GM12878 (cell line): ENCODE results near the gene RBM7. TPM values are rescaled to one million over a fixed set of nuclear protein-coding genes. Genes with fewer than 3 reads are reported as not detected.

Source experiments
- ATAC-seq: fragments of 200-7000 bp; cut with Tn5 transposase; 3 replicates; pipeline ENCODE4 v1.9.1; 2020; ENCODE audit warnings: mild to moderate bottlenecking, moderate library complexity
- BruUV-seq: library from RNA; stranded (reverse); fragments of 400-500 nt; replicated peaks from 2 replicates; lab custom pipeline; 2021; lab: Mats Ljungman, UMichigan
- CTCF ChIA-PET: fragments of 300-600 bp; sonication (Branson Sonifier 250); formaldehyde crosslinking; extraction: SDS; loops from one replicate; lab custom pipeline; 2021; ENCODE audit warnings: inconsistent platforms; lab: Yijun Ruan, JAX
- POLR2A ChIA-PET: fragments of 350-600 bp; formaldehyde crosslinking; extraction: SDS; loops from one replicate; lab custom pipeline; 2021; ENCODE audit warnings: inconsistent platforms; lab: Charles Lee
- RAD21 ChIA-PET: fragments of 300-600 bp; sonication (Branson Sonifier 250); formaldehyde crosslinking; loops from one replicate; lab custom pipeline; 2023; ENCODE audit warnings: antibody characterized with exemption; ENCODE audit not compliant: unreplicated experiment; lab: Charles Lee
- SMC1A ChIA-PET: fragments of 300-600 bp; sonication (Branson Sonifier 250); formaldehyde crosslinking; loops from one replicate; lab custom pipeline; 2023; ENCODE audit not compliant: unreplicated experiment, uncharacterized antibody; lab: Charles Lee
- DNase-seq: peaks from one replicate; pipeline ENCODE4 v3.0.0-alpha.2; 2011; ENCODE audit warnings: low read depth, low spot score
- FAIRE-seq: peaks from 3 replicates; lab custom pipeline; 2011; peaks lifted over from hg19 to GRCh38; lab: Jason Lieb, UNC
- H2AFZ ChIP-seq: 2 replicates; pipeline ENCODE4 v1.6.0; 2011; ENCODE audit warnings: low read depth, low read length, control low read depth; ENCODE audit not compliant: control insufficient read depth
- H3K27ac ChIP-seq: 2 replicates; pipeline ENCODE4 v1.5.1; 2011; ENCODE audit warnings: control low read depth; ENCODE audit not compliant: control insufficient read depth, insufficient read depth
- H3K27me3 ChIP-seq, 2 experiments: replicated peaks in 1 of 2; 2 replicates each; pipeline versions ENCODE4 v1.6.0 to v1.6.1; 2011; ENCODE audit warnings: low read length in 1 of 2; ENCODE audit not compliant: control insufficient read depth in 2 of 2, insufficient read depth in 2 of 2
- H3K36me3 ChIP-seq, 2 experiments: 2 replicates each; pipeline ENCODE4 v1.5.1; 2011; ENCODE audit warnings: low read length in 1 of 2; ENCODE audit not compliant: control insufficient read depth in 2 of 2, insufficient read depth in 2 of 2
- H3K4me1 ChIP-seq: 2 replicates; pipeline ENCODE4 v1.6.1; 2011; ENCODE audit warnings: mild to moderate bottlenecking, low read length, moderate library complexity, mixed read lengths; ENCODE audit not compliant: control insufficient read depth, insufficient read depth
- H3K4me2 ChIP-seq: 2 replicates; pipeline ENCODE4 v1.6.0; 2011; ENCODE audit warnings: control low read depth; ENCODE audit not compliant: control insufficient read depth, insufficient read depth
- H3K4me3 ChIP-seq: fragments of 200-600 bp; sonication (generic); 2 replicates; pipeline ENCODE4 v1.5.1; 2016
- H3K79me2 ChIP-seq: 2 replicates; pipeline ENCODE4 v1.6.0; 2011; ENCODE audit warnings: low read length; ENCODE audit not compliant: control insufficient read depth, insufficient read depth
- H3K9ac ChIP-seq: 2 replicates; pipeline ENCODE4 v1.8.0; 2011; ENCODE audit warnings: low read length, control low read depth, mixed read lengths; ENCODE audit not compliant: control insufficient read depth, insufficient read depth
- H3K9me3 ChIP-seq: replicated peaks from 3 replicates; pipeline ENCODE4 v1.5.1; 2011; ENCODE audit warnings: mild to moderate bottlenecking, low read length; ENCODE audit not compliant: control insufficient read depth, insufficient read depth
- H4K20me1 ChIP-seq: 2 replicates; pipeline ENCODE4 v1.6.0; 2011; ENCODE audit not compliant: control insufficient read depth, insufficient read depth
- BACH1 ChIP-seq: fragments of 450-650 bp; IDR thresholded peaks from 2 replicates; pipeline ENCODE4 v1.6.1; 2017; ENCODE audit warnings: mild to moderate bottlenecking, borderline replicate concordance
- CBX3 ChIP-seq: fragments of 200-600 bp; sonication (generic); IDR thresholded peaks from 2 replicates; pipeline ENCODE4 v1.6.1; 2016; ENCODE audit warnings: low read depth, borderline replicate concordance
- CHD2 ChIP-seq: IDR thresholded peaks from 2 replicates; pipeline ENCODE4 v1.6.1; 2011; ENCODE audit warnings: low read depth, low read length, improper control_type of control experiment, borderline replicate concordance
- DPF2 ChIP-seq: fragments of 450-650 bp; IDR thresholded peaks from 2 replicates; pipeline ENCODE4 v1.6.1; 2017; ENCODE audit warnings: mild to moderate bottlenecking
- KAT2A ChIP-seq: conservative IDR thresholded peaks from 2 replicates; pipeline ENCODE4 v1.6.1; 2011; ENCODE audit warnings: low read depth, low read length; ENCODE audit not compliant: control insufficient read depth
- LARP7 ChIP-seq: fragments of 450-650 bp; IDR thresholded peaks from 2 replicates; pipeline ENCODE4 v1.6.1; 2017; ENCODE audit warnings: mild to moderate bottlenecking
- MTA3 ChIP-seq: IDR thresholded peaks from 2 replicates; pipeline ENCODE4 v1.6.1; 2012; ENCODE audit warnings: low read length, inconsistent platforms, borderline replicate concordance
- PAX5 ChIP-seq: IDR thresholded peaks from 2 replicates; pipeline ENCODE4 v1.6.1; 2011; ENCODE audit warnings: low read depth, low read length, borderline replicate concordance
- PRDM15 ChIP-seq: fragments of 450-650 bp; formaldehyde crosslinking; IDR thresholded peaks from 2 replicates; pipeline ENCODE4 v1.4.0; 2020; ENCODE audit warnings: mild to moderate bottlenecking, moderate library complexity
- RB1 ChIP-seq: fragments of 450-650 bp; formaldehyde crosslinking; IDR thresholded peaks from 2 replicates; pipeline ENCODE4 v1.6.1; 2017; ENCODE audit warnings: mild to moderate bottlenecking, borderline replicate concordance
- SMARCA5 ChIP-seq: fragments of 450-650 bp; IDR thresholded peaks from 2 replicates; pipeline ENCODE4 v1.6.1; 2017; ENCODE audit warnings: mild to moderate bottlenecking
- USF2 ChIP-seq: IDR thresholded peaks from 2 replicates; pipeline ENCODE4 v1.6.1; 2011; ENCODE audit warnings: low read depth, low read length, improper control_type of control experiment, borderline replicate concordance
- ZNF207 ChIP-seq: fragments of 450-650 bp; IDR thresholded peaks from 2 replicates; pipeline ENCODE4 v1.6.1; 2014; ENCODE audit warnings: antibody characterized with exemption, mild to moderate bottlenecking, borderline replicate concordance
- WGBS: methylation state at CpG from one replicate; pipeline ENCODE4 v1.1.6; 2016; ENCODE audit warnings: low lambda C conversion rate; ENCODE audit not compliant: insufficient replicate concordance, insufficient coverage; ENCODE audit errors: missing lambda C conversion rate; 5-methylcytosine and 5-hydroxymethylcytosine counted together
- in situ Hi-C: fragments of 300-500 bp; cut with MboI; formaldehyde crosslinking; loops from 9 replicates; pipeline ENCODE4 v1.14.3; 2018; ENCODE audit warnings: mixed read lengths
- intact Hi-C: fragments of 100-400 bp; cut with micrococcal nuclease; formaldehyde crosslinking; loops from one replicate; pipeline ENCODE4 v1.14.2; 2022; ENCODE audit not compliant: unreplicated experiment
- polyA plus RNA-seq, 11 experiments: library from polyadenylated mRNA; depleted of rRNA in 4 of 11; unstranded in 6 of 11; stranded (reverse) in 5 of 11; fragments of >200 nt; fragmentation: Nextera tagmentation in 4 of 11; fragmentation: Illumina TruSeq in 1 of 11; extraction: Ambion mirVana in 4 of 11; extraction: Trizol in 1 of 11; gene quantifications; 1 replicate in 1 of 11; 2 replicates in 10 of 11; pipeline versions ENCODE4 v1.2.1 to v1.2.3, GENCODE V29; 2011 to 2016; ENCODE audit warnings: inconsistent platforms in 2 of 11, missing spikeins in 2 of 11, low read depth in 1 of 11
- total RNA-seq, 4 experiments: library from RNA; depleted of rRNA in 3 of 4; stranded (reverse); fragments of >200 nt in 3 of 4; fragmentation: Illumina TruSeq in 1 of 4; extraction: Trizol in 1 of 4; gene quantifications; 2 replicates each; pipeline versions ENCODE4 v1.2.1 to v1.2.3, GENCODE V29; 2013 to 2021

The RBM7 gene
- total and polyA plus RNA-seq, 10 of the 15 experiments (the other 5 are each of a cell fraction or from before 2014, with no cell fraction given) = 17.0 to 46.2 (median 26.0) TPM

GRCh38 chr11:114358716-114359115 lies 41.8 kb upstream of the RBM7 start:
- H3K27me3 ChIP-seq = no peaks in the 10 kb centered on the region; a peak in 1 of 4 replicates
- no peaks in the 10 kb centered on the region for H3K79me2 ChIP-seq
- no peak overlapping the region for H2AFZ ChIP-seq
- no peaks in the 10 kb centered on the region for H3K36me3 ChIP-seq
- no peak overlapping the region for H3K9ac ChIP-seq
- FAIRE-seq = no peak
- DNase-seq = no peak
- H4K20me1 ChIP-seq = no peaks in the 10 kb centered on the region
- RAD21 ChIA-PET = no interaction called here
- no peak overlapping the region for H3K4me2 ChIP-seq
- POLR2A ChIA-PET = no interaction called here
- no peaks in the 10 kb centered on the region for H3K9me3 ChIP-seq
- in situ Hi-C loops (no loop called here), intact Hi-C loops (no loop called here)
- TF ChIP-seq USF2 (no peak), ZNF207 (no peak), PAX5 (no peak), CBX3 (no peak), MTA3 (no peak), BACH1 (no peak), PRDM15 (CRISPR knock-in tag) (no peak), DPF2 (no peak), KAT2A (no peak), RB1 (no peak), CHD2 (no peak), LARP7 (no peak), SMARCA5 (no peak)
- no peak overlapping the region for H3K4me3 ChIP-seq
- no TSS peak for BruUV-seq
- CTCF ChIA-PET = no interaction called here
- WGBS = 0% methylated on average over 1 of the region's 1 CpG
- SMC1A ChIA-PET = no interaction called here
- H3K27ac ChIP-seq = no peak overlapping the region
- no peaks in the 10 kb centered on the region for H3K4me1 ChIP-seq
- no peak for ATAC-seq
